ENCODE results near the gene RAB18.

GRCh38 chr10:27454837-27455236 lies 49.3 kb upstream of the RAB18 start:
- no peak for TF ChIP-seq POLR2G (IDR thresholded peaks at IDR 0.05; ENCODE audit: low read depth, low read length)
- no peak for TF ChIP-seq HDGF (IDR thresholded peaks at IDR 0.05)
- no peak for TF ChIP-seq HNRNPH1 (optimal IDR thresholded peaks at IDR 0.05; ENCODE audit: low read depth, low read length)
- no peak for TF ChIP-seq MXI1 (IDR thresholded peaks at IDR 0.05; ENCODE audit: low read depth, low read length)

Data from K562 (cell line).